Stomach (tissue), 4 donors: Measurements from ENCODE around the gene ZNF609.

Experiments used
- POLR2A ChIP-seq, 4 donors: fragments of 450-650 bp; IDR thresholded peaks; one replicate each; pipeline ENCODE4 v1.6.1; 2016; ENCODE audit warnings: antibody characterized with exemption in 4 of 4, control low read depth in 2 of 4, mild to moderate bottlenecking in 1 of 4, moderate library complexity in 1 of 4
- POLR2AphosphoS5 ChIP-seq, 3 donors: sonication (generic); formaldehyde crosslinking; IDR thresholded peaks; one replicate each; pipeline ENCODE4 v1.6.1; 2016; ENCODE audit warnings: antibody characterized with exemption in 3 of 3
- TF ChIP-seq, protein P1 (sequence below), 7 experiments: fragments of 450-650 bp in 4 of 7; fragments of 200-600 bp in 3 of 7; sonication (generic) in 3 of 7; IDR thresholded peaks; one replicate each; pipeline ENCODE4 v1.5.1; 2016 to 2019; ENCODE audit warnings: antibody characterized with exemption in 7 of 7, control low read depth in 2 of 7, mild to moderate bottlenecking in 1 of 7

DNA sequence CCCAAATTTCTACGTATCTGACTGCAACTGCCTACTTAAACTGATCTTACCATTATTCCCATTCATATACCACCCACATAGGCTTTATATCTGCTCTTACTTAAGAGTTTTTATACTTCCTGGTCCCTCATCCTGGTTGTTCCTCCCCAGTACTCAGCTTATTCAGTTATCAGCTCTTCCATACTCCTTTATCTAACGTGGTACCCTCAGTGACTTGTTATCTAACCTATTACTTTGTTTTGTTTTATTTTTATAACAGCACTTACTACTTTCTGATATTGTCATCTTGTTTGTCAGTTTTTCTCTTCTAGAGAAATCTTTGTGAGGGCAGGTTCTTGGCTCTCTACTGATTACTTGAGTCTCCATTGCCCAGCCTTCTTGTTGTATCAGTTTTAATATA, 100.6 kb downstream of the ZNF609 start:
- TF ChIP-seq, protein P1, sequence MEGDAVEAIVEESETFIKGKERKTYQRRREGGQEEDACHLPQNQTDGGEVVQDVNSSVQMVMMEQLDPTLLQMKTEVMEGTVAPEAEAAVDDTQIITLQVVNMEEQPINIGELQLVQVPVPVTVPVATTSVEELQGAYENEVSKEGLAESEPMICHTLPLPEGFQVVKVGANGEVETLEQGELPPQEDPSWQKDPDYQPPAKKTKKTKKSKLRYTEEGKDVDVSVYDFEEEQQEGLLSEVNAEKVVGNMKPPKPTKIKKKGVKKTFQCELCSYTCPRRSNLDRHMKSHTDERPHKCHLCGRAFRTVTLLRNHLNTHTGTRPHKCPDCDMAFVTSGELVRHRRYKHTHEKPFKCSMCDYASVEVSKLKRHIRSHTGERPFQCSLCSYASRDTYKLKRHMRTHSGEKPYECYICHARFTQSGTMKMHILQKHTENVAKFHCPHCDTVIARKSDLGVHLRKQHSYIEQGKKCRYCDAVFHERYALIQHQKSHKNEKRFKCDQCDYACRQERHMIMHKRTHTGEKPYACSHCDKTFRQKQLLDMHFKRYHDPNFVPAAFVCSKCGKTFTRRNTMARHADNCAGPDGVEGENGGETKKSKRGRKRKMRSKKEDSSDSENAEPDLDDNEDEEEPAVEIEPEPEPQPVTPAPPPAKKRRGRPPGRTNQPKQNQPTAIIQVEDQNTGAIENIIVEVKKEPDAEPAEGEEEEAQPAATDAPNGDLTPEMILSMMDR (IDR thresholded peaks at IDR 0.05): no peak
- TF ChIP-seq POLR2AphosphoS5 (IDR thresholded peaks at IDR 0.05): no peak
- TF ChIP-seq POLR2A (IDR thresholded peaks at IDR 0.05): no peak
